GM23338 (cell line): ENCODE results near the gene TNNI3K. TPM values are rescaled to one million over a fixed set of nuclear protein-coding genes. Genes with fewer than 3 reads are reported as not detected.

ENCODE experiments used
- ATAC-seq: fragments of 200-7000 bp; cut with Tn5 transposase; 3 replicates; pipeline ENCODE4 v1.9.1; 2020
- DNase-seq: peaks from one replicate; pipeline ENCODE4 v3.0.0-alpha.2; 2015; ENCODE audit warnings: low spot score
- H2AFZ ChIP-seq: fragments of 200-600 bp; sonication (generic); 2 replicates; pipeline ENCODE4 v1.8.0; 2016; ENCODE audit warnings: antibody characterized with exemption, mild to moderate bottlenecking, moderate library complexity
- H3F3A ChIP-seq: fragments of 200-600 bp; sonication (generic); replicated peaks from 2 replicates; pipeline ENCODE4 v1.8.0; 2017; ENCODE audit warnings: antibody characterized with exemption, mixed run types, low read depth
- H3K27ac ChIP-seq: fragments of 200-600 bp; sonication (generic); 2 replicates; pipeline ENCODE4 v1.6.1; 2016; ENCODE audit warnings: low read depth
- H3K27me3 ChIP-seq: fragments of 200-600 bp; sonication (generic); 2 replicates; pipeline ENCODE4 v1.8.0; 2016; ENCODE audit warnings: mild to moderate bottlenecking, mixed run types, moderate library complexity; ENCODE audit not compliant: insufficient read depth
- H3K36me3 ChIP-seq: fragments of 200-600 bp; sonication (generic); 2 replicates; pipeline ENCODE4 v1.8.0; 2016; ENCODE audit warnings: mild to moderate bottlenecking; ENCODE audit not compliant: insufficient read depth
- H3K4me1 ChIP-seq: fragments of 200-600 bp; sonication (generic); 2 replicates; pipeline ENCODE4 v1.8.0; 2016; ENCODE audit warnings: mild to moderate bottlenecking, moderate library complexity; ENCODE audit not compliant: insufficient read depth
- H3K4me2 ChIP-seq: fragments of 200-600 bp; sonication (generic); 2 replicates; pipeline ENCODE4 v1.7.1; 2017; ENCODE audit warnings: mixed run types
- H3K4me3 ChIP-seq: fragments of 200-600 bp; sonication (generic); 2 replicates; pipeline ENCODE4 v1.6.1; 2016; ENCODE audit warnings: mixed run types
- H3K79me2 ChIP-seq: fragments of 200-600 bp; sonication (generic); replicated peaks from 2 replicates; pipeline ENCODE4 v1.8.0; 2017; ENCODE audit warnings: mild to moderate bottlenecking; ENCODE audit not compliant: insufficient read depth
- H3K9me2 ChIP-seq: fragments of 200-600 bp; sonication (generic); 2 replicates; pipeline ENCODE4 v1.8.0; 2017; ENCODE audit not compliant: insufficient read depth
- H4K20me1 ChIP-seq: fragments of 200-600 bp; sonication (generic); replicated peaks from 2 replicates; pipeline ENCODE4 v1.8.0; 2017; ENCODE audit warnings: mild to moderate bottlenecking; ENCODE audit not compliant: insufficient read depth
- H3K27ac Mint-ChIP-seq: 2 replicates; pipeline ENCODE4 v1.8.0; 2020; ENCODE audit warnings: inconsistent platforms, mild to moderate bottlenecking, moderate library complexity, mixed read lengths
- H3K27me3 Mint-ChIP-seq: 3 replicates; pipeline ENCODE4 v1.8.0; 2022; ENCODE audit warnings: low read depth, mild to moderate bottlenecking, moderate library complexity, mixed read lengths, inconsistent platforms; ENCODE audit not compliant: insufficient read depth, poor library complexity
- H3K36me3 Mint-ChIP-seq: 3 replicates; pipeline ENCODE4 v1.8.0; 2021; ENCODE audit warnings: low read depth, mild to moderate bottlenecking, inconsistent platforms, moderate library complexity, mixed read lengths
- H3K4me1 Mint-ChIP-seq: 3 replicates; pipeline ENCODE4 v1.8.0; 2020; ENCODE audit warnings: mild to moderate bottlenecking, inconsistent platforms, mixed read lengths
- H3K4me3 Mint-ChIP-seq: 3 replicates; pipeline ENCODE4 v1.8.0; 2021; ENCODE audit warnings: moderate library complexity, mild to moderate bottlenecking, inconsistent platforms, mixed read lengths
- H3K9me3 Mint-ChIP-seq: 3 replicates; pipeline ENCODE4 v1.8.0; 2020; ENCODE audit warnings: moderate library complexity, mild to moderate bottlenecking, inconsistent platforms, mixed read lengths
- CREB1 ChIP-seq: fragments of 250-450 bp; sonication (Bioruptor Pico); IDR thresholded peaks from 2 replicates; pipeline ENCODE4 v1.5.0; 2020; ENCODE audit warnings: low read depth, mild to moderate bottlenecking, moderate library complexity
- JUNB ChIP-seq: IDR thresholded peaks from one replicate; pipeline ENCODE4 v1.6.1; 2016; ENCODE audit warnings: antibody characterized with exemption; ENCODE audit not compliant: unreplicated experiment
- ZNF114 ChIP-seq: fragments of 250-450 bp; sonication (Bioruptor Pico); IDR thresholded peaks from 2 replicates; pipeline ENCODE4 v1.5.0; 2020; ENCODE audit warnings: mild to moderate bottlenecking, moderate library complexity
- ZNF331 ChIP-seq: fragments of 250-450 bp; sonication (Bioruptor Pico); IDR thresholded peaks from 2 replicates; pipeline ENCODE4 v1.5.0; 2020; ENCODE audit warnings: low read depth, mild to moderate bottlenecking, moderate library complexity
- polyA plus RNA-seq: library from polyadenylated mRNA; unstranded; fragments of >200 nt; fragmentation: Nextera tagmentation; extraction: Ambion mirVana; gene quantifications from 2 replicates; pipeline ENCODE4 v1.2.1, GENCODE V29; 2016
- total RNA-seq: library from RNA; depleted of rRNA; stranded (reverse); fragments of >200 nt; shearing (Covaris generic); gene quantifications from 2 replicates; pipeline ENCODE4 v1.2.3, GENCODE V29; 2014
- TF ChIP-seq, protein P1 (sequence below), 2 experiments: fragments of 200-600 bp in 1 of 2; sonication (generic) in 1 of 2; conservative IDR thresholded peaks; 2 replicates each; pipeline versions ENCODE4 v1.5.1 to v1.6.1; 2016 to 2017; ENCODE audit warnings: antibody characterized with exemption in 2 of 2, low read depth in 2 of 2, mild to moderate bottlenecking in 2 of 2, moderate library complexity in 1 of 2

TNNI3K gene
- total and polyA plus RNA-seq, 2 experiments from 2014 or later, result not detected

DNA sequence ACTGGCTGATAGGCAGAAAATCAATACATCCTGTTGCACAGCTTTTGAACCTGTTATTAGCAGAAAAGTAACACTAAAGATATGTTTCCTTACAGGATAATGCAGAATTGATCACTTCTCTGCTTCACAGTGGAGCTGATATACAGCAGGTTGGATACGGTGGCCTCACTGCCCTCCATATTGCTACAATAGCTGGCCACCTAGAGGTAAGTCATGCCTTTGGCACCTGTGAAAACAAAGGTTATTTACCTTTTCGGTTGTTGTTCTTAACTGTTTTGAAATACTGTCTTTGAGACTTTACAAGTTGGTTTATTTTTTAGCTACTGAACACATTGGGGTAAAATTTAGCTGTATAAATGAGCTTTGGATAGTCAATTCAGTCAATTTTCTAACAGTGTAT lies 36.3 kb downstream of the TNNI3K start:
- H4K20me1 ChIP-seq, result no peaks in the 10 kb centered on the region
- H3K4me1 ChIP-seq, result no peaks in the 10 kb centered on the region
- DNase-seq, result peak; percentile 53
- TF ChIP-seq, protein P1, sequence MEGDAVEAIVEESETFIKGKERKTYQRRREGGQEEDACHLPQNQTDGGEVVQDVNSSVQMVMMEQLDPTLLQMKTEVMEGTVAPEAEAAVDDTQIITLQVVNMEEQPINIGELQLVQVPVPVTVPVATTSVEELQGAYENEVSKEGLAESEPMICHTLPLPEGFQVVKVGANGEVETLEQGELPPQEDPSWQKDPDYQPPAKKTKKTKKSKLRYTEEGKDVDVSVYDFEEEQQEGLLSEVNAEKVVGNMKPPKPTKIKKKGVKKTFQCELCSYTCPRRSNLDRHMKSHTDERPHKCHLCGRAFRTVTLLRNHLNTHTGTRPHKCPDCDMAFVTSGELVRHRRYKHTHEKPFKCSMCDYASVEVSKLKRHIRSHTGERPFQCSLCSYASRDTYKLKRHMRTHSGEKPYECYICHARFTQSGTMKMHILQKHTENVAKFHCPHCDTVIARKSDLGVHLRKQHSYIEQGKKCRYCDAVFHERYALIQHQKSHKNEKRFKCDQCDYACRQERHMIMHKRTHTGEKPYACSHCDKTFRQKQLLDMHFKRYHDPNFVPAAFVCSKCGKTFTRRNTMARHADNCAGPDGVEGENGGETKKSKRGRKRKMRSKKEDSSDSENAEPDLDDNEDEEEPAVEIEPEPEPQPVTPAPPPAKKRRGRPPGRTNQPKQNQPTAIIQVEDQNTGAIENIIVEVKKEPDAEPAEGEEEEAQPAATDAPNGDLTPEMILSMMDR (conservative IDR thresholded peaks at IDR 0.05; ENCODE audit: low read depth in 2 of 2), result peak; percentile 48 to 51
- TF ChIP-seq CREB1 (CRISPR knock-in tag), result no peak
- H3K27me3 ChIP-seq, result no peaks in the 10 kb centered on the region
- peak; percentile 87 for ATAC-seq
- H3K9me2 ChIP-seq, result no peaks in the 10 kb centered on the region
- H3K79me2 ChIP-seq, result no peaks in the 10 kb centered on the region
- Mint-ChIP-seq H3K36me3 (no peaks in the 10 kb centered on the region), H3K4me3 (no peak overlapping the region), H3K27me3 (no peaks in the 10 kb centered on the region), H3K4me1 (no peaks in the 10 kb centered on the region), H3K27ac (no peak overlapping the region), H3K9me3 (no peaks in the 10 kb centered on the region)
- no peaks in the 10 kb centered on the region for H3F3A ChIP-seq
- peak overlapping the region; percentile 28; the same call in 1 of the 2 replicates for H2AFZ ChIP-seq
- H3K27ac ChIP-seq, result no peak overlapping the region
- no peaks in the 10 kb centered on the region for H3K36me3 ChIP-seq
- no peak overlapping the region for H3K4me2 ChIP-seq
- no peak overlapping the region for H3K4me3 ChIP-seq

DNA sequence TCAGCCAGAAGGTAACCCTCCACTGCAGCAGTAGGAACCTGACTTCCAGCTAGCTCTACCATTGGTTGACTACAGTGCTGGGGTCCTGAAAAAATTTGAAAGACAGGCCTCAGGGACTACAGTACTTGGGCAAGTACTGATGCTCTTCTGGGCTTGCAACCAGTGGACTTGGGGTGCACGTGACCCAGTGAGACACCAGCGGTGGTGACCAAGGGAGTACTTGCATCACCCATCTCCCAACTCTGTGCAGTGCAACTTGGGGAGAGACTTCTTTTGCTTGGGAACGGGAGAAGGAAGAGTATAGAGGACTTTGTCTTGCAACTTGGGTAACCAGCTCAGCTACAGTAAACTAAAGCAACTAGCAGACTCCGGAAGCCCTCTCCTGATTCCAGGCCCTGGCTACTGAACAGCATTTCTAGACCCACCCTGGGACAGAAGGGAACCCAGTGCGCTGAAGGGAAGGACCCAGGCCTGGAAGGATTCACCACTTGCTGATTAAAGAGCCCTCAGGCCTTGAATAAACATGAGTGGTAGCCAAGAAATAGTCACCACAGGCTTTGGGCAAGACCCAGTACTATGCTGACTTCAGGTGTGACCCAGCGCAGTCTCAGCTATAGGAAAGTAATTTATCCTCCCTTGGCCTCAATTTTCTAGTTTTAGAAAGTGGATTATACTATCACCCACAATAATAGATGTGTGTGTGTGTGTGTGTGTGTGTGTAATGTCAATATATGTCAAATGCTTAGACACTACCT lies 45.6 kb downstream of the TNNI3K start:
- no peak overlapping the region for H3K4me3 ChIP-seq
- H3K27ac ChIP-seq, result no peak overlapping the region
- H3K79me2 ChIP-seq, result no peaks in the 10 kb centered on the region
- Mint-ChIP-seq H3K4me1 (peaks cover 4% of the 10 kb centered on the region; the same call in 2 of the 3 replicates), H3K27me3 (no peaks in the 10 kb centered on the region), H3K9me3 (no peaks in the 10 kb centered on the region), H3K4me3 (no peak overlapping the region), H3K27ac (no peak overlapping the region), H3K36me3 (no peaks in the 10 kb centered on the region)
- no peaks in the 10 kb centered on the region for H3K27me3 ChIP-seq
- H3K9me2 ChIP-seq, result 0 out of 2 replicates have a peak, but pooled peaks cover 3% of the 10 kb centered on the region
- H2AFZ ChIP-seq, result no peak overlapping the region
- DNase-seq, result no peak
- no peaks in the 10 kb centered on the region for H3F3A ChIP-seq
- no peaks in the 10 kb centered on the region for H3K36me3 ChIP-seq
- TF ChIP-seq, protein P1 (conservative IDR thresholded peaks at IDR 0.05; ENCODE audit: low read depth in 2 of 2), result no peak
- TF ChIP-seq ZNF331 (CRISPR knock-in tag), result no peak
- H3K4me1 ChIP-seq, result no peaks in the 10 kb centered on the region
- ATAC-seq, result no peak
- no peak overlapping the region for H3K4me2 ChIP-seq
- no peaks in the 10 kb centered on the region for H4K20me1 ChIP-seq

DNA sequence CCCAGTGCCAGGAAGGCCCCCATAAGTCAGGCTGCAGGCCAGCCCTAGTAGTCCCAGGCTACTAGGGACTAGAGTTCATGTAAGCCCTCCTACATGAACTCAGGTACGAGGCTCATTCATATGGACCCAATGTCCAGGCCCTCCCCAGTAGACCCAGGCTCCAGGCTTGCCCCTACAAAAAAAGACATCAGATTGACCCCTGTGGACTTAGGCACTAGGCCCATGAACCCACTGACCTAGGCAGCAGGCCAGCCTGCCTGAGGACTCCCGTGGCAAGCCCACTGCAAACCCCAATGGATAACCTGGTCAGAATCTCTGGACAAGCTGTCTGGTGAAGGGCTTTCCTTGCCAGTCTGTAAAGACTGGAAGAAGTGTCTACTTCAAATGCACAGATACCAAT lies 51.2 kb downstream of the TNNI3K start:
- H3K9me3 Mint-ChIP-seq, result no peaks in the 10 kb centered on the region
- Histone ChIP-seq H3K27me3 (no peaks in the 10 kb centered on the region), H4K20me1 (no peaks in the 10 kb centered on the region), H3K4me1 (no peaks in the 10 kb centered on the region), H3K36me3 (no peaks in the 10 kb centered on the region), H3K4me3 (no peak overlapping the region), H3F3A (no peaks in the 10 kb centered on the region), H3K79me2 (no peaks in the 10 kb centered on the region), H3K9me2 (no peaks in the 10 kb centered on the region), H2AFZ (no peak overlapping the region), H3K27ac (no peak overlapping the region), H3K4me2 (no peak overlapping the region)
- DNase-seq, result no peak
- no peaks in the 10 kb centered on the region for H3K36me3 Mint-ChIP-seq
- H3K4me3 Mint-ChIP-seq, result no peak overlapping the region
- no peak for ATAC-seq
- peaks cover 2% of the 10 kb centered on the region for H3K27me3 Mint-ChIP-seq
- H3K27ac Mint-ChIP-seq, result no peak overlapping the region
- peaks cover 4% of the 10 kb centered on the region; the same call in 2 of the 3 replicates for H3K4me1 Mint-ChIP-seq
- TF ChIP-seq ZNF114 (CRISPR knock-in tag) (no peak), JUNB (no peak)
